Fibroblast of villous mesenchyme (primary cell): ENCODE data around the gene P3R3URF. TPM values are rescaled to one million over a fixed set of nuclear protein-coding genes. Genes with fewer than 3 reads are reported as not detected.
A peak's percentile ranks its signal among the peaks of the same experiment; 100 is the strongest.

Experiments
- DNase-seq: peaks from one replicate; pipeline ENCODE4 v3.0.0-alpha.2; 2010; ENCODE audit warnings: low read depth
- H3K4me3 ChIP-seq: 2 replicates; pipeline ENCODE4 v1.5.1; 2011; ENCODE audit warnings: low read depth, mild to moderate bottlenecking, low read length
- small RNA-seq: library from RNA; depleted of rRNA; stranded (forward); fragments of <200 nt; gene quantifications from one replicate; pipeline ENCODE3, GENCODE V24; 2012
- total RNA-seq: library from RNA; depleted of rRNA; stranded (reverse); fragments of >200 nt; gene quantifications from 2 replicates; pipeline ENCODE4 v1.2.3, GENCODE V29; 2012
- TF ChIP-seq, protein P1 (sequence below): IDR thresholded peaks from 2 replicates; pipeline ENCODE4 v1.5.1; 2012; ENCODE audit warnings: low read depth, mild to moderate bottlenecking, low read length; ENCODE audit not compliant: insufficient read depth

Gene P3R3URF
- total RNA-seq, 1 donor = not detected

GRCh38 chr1:46130121-46130520 is 46.2 kb downstream of the P3R3URF start:
- H3K4me3 ChIP-seq = peak overlapping the region; percentile 76
- DNase-seq = no peak
- TF ChIP-seq, protein P1, sequence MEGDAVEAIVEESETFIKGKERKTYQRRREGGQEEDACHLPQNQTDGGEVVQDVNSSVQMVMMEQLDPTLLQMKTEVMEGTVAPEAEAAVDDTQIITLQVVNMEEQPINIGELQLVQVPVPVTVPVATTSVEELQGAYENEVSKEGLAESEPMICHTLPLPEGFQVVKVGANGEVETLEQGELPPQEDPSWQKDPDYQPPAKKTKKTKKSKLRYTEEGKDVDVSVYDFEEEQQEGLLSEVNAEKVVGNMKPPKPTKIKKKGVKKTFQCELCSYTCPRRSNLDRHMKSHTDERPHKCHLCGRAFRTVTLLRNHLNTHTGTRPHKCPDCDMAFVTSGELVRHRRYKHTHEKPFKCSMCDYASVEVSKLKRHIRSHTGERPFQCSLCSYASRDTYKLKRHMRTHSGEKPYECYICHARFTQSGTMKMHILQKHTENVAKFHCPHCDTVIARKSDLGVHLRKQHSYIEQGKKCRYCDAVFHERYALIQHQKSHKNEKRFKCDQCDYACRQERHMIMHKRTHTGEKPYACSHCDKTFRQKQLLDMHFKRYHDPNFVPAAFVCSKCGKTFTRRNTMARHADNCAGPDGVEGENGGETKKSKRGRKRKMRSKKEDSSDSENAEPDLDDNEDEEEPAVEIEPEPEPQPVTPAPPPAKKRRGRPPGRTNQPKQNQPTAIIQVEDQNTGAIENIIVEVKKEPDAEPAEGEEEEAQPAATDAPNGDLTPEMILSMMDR = no peak

DNA sequence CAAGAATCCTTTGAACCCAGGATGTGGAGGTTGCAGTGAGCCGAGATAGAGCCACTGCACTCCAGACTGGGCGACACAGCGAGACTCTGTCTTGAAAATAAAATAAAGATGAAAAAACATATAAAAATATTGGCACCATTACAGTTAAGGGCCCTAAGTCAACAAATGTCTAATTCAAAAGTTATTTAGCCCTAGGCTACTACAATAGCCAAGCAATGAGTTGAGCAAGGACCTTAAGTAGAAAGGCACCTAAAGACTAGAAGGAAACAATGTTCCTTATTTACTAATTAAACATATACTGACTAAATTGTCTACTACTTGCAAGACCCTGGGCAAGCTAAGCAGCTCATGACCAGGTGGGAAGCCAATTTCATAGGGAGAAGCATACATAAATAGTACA is 47.9 kb downstream of the P3R3URF start:
- no peak overlapping the region for H3K4me3 ChIP-seq
- TF ChIP-seq, protein P1 = no peak
- DNase-seq = peak; percentile 57

Small RNA genes lying within 50 kb of the gene (small RNA-seq; reads per million reads assigned to genes)
- gene AL672043.1 = not detected

Other genes with a start within 250 kb of the P3R3URF start
- gene PIK3R3, start 43.9 kb downstream of the P3R3URF start, total RNA-seq = 10.3 and 14.2 TPM in 2 replicates
- gene TSPAN1, start 1.4 kb downstream of the P3R3URF start, total RNA-seq = 0.32 and 0.43 TPM in 2 replicates
- 52.8 and 81.2 TPM in 2 replicates for gene POMGNT1, start 21.9 kb upstream of the P3R3URF start, total RNA-seq
- gene LURAP1, start 26.8 kb upstream of the P3R3URF start, total RNA-seq = 3.2 and 3.9 TPM in 2 replicates
- 2.6 and 3.0 TPM in 2 replicates for gene RAD54L, start 71.3 kb upstream of the P3R3URF start, total RNA-seq
- gene LRRC41, start 127.1 kb upstream of the P3R3URF start, total RNA-seq = 106 and 123 TPM in 2 replicates
- 194 and 249 TPM in 2 replicates for gene UQCRH, start 127.2 kb upstream of the P3R3URF start, total RNA-seq
- 11.9 and 22.9 TPM in 2 replicates for gene NSUN4, start 164.3 kb upstream of the P3R3URF start, total RNA-seq
- gene FAAH, start 217.8 kb upstream of the P3R3URF start, total RNA-seq = 0.64 and 0.86 TPM in 2 replicates